AG20443 (cell line): ENCODE measurements around the gene FGFR2.
"Not testable (repeated sequence)": the region's sequence is repeated elsewhere in the genome, so short reads cannot be mapped to it uniquely, and the experiment has no call there.

Experiments
- DNase-seq: peaks from one replicate; pipeline ENCODE4 v3.0.0; 2012; ENCODE audit warnings: low spot score, mixed read lengths

The FGFR2 gene

DNA sequence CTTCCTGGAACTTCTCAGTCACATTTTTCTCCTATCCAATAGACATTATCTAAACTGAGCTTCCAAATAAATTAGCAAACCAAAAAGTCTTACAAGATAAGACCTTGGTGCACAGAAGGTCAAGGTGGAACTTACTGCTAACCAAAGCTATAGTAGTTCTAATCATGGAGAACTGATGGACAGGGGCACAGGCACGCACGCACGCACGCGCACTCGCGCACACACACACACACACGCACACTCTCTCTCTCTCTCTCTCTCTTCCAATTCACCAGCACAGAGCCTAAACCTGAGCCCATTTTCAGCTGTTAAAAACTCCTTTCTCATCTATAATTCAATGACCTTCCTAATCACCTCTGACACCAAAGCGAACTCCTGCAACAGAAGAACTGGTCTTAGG lies 7.5 kb downstream of the FGFR2 start:
- DNase-seq, result no peak

DNA sequence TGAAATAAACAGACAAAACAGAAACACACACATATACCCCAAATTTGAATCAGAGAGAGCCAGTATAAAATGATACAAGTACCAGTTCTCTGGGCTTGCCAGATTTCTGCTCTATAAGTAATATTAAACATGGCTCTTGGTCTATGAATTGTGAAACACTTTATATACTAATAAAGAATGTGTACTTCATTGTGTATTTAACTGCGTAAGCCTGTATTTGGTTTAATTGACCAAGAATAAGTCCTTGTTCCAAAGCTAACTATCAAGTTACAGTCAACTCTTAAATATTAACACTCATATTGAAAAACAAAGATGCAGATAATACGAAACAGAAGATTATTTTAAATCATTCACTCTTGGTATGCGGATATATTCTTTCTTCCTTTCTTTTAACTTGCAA lies 8.7 kb downstream of the FGFR2 start:
- DNase-seq, result no peak

- DNase-seq, result no peak
These were observed 14.4 kb downstream of the FGFR2 start for GRCh38 chr10:121583857-121584256.

GRCh38 chr10:121583258-121583657 lies 15.0 kb downstream of the FGFR2 start:
- no peak for DNase-seq

- no peak for DNase-seq
These were observed 17.7 kb downstream of the FGFR2 start for GRCh38 chr10:121580276-121581116.

DNA sequence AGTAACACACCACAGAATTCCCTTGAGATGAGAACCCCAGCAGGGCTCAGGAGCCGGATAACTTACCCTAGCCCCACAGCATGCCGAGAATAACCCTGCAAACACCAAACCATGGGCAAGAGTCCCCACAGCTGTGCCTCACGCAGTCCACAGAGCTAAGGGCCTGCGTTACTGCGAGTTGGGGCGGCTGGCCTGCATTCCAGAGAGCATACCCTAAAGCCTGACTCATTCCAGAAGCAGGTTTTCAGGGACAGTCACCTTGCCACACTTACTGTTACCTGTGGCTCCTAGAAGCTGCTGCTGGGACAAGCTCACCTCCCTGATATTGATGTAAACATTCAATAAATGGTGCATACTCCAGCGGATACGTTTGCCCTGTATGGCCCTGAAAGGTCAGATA lies 18.6 kb downstream of the FGFR2 start:
- no peak for DNase-seq

- DNase-seq, result no peak
These were observed 19.3 kb downstream of the FGFR2 start for GRCh38 chr10:121578965-121579364.

- DNase-seq, result no peak
These were observed 19.9 kb downstream of the FGFR2 start for GRCh38 chr10:121578298-121578697.

DNA sequence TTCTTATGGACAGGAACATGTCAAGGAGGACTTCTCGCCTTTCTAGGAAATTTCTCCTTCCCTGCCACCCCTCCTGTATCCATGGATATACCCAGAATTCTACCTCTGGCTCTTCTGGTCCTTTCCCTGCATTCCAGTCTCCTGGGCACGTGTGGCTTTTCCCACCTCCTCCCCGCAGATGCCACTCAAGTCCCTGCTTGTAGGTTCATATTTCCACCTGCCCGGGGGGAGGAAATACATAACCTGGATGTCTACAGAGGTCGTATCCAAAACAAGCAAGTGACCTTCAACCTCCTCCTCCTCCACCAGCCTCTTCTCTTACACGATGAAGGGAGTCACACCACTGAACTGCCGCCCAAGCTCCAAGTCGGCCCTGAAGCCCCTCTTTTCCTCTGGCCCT lies 20.7 kb downstream of the FGFR2 start:
- no peak for DNase-seq

GRCh38 chr10:121576139-121576538 lies 22.1 kb downstream of the FGFR2 start:
- no peak for DNase-seq

- no peak for DNase-seq
These were observed 23.6 kb downstream of the FGFR2 start for GRCh38 chr10:121574519-121575166.

DNA sequence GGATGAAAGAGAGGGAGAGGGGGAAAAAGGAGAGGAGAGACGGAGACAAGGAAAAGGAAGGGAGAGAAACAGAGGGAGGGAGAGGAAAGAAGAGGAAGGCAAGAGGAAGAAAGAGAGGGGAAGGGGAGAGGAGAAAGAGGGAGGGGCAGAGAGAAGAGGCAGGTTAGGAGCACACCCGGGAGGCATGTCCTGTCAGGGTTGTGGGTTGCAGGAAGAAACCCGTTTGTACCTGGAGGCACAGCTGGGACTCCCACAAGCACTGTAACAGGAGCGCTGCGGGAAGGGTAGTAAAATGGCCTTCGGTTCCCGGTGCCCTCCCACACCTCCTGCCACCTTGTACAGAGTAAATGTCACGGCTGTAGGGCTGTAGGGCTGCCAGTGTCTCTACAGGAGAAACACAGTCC lies 24.7 kb downstream of the FGFR2 start:
- no peak for DNase-seq

DNA sequence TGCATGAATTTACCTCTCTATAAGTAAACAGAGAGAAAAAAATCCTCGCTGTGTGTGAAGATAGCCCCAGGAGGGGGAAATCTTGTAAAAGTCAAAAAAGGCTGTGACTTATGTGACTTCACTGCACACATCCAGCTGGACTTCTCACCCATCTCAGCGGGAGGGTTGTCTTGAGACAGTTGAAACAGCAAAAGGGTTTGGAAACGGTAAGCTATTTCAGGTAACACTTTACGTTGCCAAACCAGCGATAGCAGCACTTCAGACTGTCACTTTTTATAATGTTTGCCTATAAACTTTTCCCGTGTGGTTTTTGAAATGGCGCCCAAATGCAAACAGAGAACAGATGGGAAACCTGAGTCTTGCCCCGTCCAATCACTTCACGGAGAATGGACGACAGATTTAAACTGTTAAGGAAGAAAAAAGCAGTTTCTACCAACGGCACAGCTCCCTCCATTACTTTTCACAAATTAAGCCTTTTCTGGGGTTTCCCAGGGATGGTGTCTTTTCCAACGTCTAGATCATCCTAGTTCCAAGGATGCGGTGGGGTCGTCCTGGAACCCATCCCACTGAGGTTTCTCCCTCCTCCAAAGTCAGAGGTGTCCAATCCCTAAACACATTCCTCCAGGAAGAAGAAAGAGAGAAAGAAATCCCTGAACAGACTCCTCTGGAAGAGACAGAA lies 25.2 kb downstream of the FGFR2 start:
- DNase-seq, result no peak

DNA sequence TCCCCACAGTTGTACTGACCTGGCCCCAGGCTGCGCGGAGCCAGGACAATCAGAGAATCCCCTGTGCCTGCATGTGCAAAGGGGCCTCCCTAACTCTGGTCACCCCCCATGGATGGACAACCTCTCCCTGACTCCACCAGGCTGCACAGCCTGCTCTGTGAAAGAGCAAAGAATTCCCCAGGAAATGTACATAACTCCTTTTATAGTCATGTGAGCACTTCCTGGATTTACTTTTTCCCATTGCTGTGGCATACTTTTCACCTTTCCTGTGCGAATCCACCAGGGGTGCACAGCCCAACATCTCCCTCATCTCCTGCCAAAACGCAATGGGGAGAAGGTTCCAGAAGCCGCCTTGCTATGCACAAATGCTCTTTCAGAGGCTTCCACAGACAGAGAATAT lies 27.9 kb downstream of the FGFR2 start:
- no peak for DNase-seq

DNA sequence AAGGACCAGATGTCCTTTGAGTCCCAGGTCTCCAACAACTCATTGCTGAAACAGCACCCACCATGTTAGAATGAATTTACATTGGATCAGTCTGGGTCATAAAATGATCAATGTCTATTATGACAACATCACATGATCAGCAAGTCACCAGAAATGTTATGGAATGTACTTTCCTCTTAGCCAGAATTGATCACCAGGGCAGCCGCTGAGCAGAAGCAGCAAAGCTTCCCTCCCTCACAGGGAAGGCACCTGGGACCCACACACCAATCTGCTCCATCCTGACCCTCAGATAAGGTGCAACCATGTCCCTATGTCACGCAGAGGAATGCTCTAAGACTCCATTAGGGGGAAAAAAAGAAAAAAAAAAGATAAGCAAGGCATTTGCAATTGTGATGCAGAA lies 30.0 kb downstream of the FGFR2 start:
- no peak for DNase-seq

- DNase-seq, result no peak
These were observed 30.7 kb downstream of the FGFR2 start for GRCh38 chr10:121567569-121567968.

DNA sequence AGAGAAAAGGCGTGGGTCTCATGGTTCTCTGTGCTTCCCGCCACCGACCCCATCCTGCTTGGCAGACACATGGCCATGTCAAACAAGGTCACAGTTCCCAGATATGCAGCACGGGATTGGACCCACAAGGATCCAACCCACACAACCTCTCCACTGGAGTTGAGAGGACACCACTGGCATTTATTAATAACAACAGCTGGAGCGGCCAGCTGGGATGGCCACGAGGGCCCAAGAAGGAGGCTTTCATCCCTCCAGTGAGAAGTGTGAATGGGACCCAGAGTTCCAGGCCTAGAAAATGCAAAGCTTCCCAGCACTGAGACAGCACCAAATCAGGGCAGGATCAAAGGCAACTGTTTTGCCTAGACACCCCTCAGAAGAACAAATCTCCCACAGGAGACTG lies 31.5 kb downstream of the FGFR2 start:
- DNase-seq, result no peak

DNA sequence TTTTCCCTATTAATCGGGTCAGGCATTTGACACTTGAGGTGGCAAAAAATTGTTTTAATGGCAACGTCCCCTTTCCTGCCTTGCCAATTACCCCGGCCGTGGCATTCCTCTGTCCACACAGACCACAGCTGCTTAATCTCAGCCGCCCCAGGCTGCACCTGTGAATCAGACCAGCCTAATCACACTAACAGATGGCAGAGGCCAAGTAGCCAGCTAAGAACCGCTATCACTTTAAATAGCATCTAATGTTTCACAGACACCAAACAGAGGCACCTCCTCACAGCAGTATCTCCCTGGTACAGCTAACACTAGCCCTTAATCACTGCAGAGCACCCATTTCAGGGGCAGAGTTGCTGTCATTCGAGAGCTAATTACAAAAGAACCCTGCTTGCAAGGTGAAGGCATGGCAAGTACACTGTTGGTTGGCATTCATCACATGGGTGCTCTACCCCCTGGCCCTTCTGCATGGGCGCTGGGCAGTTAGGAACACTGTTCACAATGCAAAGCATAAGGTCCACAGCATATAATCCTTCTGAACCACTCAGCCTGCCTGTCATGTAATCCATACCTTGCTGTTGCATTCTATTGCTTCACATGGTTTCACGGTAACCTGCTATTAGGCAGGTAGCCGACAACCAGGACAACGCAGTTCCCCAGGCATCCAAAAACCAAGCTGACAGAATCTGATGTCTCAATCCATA lies 38.8 kb downstream of the FGFR2 start:
- DNase-seq, result no peak

DNA sequence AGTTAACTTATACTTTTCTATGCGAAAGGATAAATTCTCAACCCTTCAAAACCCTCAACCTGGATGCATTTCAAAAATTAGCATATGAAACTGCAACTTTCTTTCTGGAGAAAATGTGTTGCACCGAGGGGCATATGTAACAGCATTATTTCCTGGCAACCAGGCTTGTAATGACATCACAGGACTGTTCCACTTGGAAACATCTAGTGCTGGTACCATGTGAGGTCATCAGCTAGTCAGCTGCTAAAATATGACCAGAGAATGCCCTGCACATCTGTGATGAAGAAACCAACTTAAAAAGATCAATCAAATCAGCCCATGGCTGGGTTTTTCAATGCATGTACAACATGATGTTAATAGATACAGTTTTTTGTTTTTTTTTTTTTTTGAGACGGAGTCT lies 40.0 kb downstream of the FGFR2 start:
- no peak for DNase-seq

DNA sequence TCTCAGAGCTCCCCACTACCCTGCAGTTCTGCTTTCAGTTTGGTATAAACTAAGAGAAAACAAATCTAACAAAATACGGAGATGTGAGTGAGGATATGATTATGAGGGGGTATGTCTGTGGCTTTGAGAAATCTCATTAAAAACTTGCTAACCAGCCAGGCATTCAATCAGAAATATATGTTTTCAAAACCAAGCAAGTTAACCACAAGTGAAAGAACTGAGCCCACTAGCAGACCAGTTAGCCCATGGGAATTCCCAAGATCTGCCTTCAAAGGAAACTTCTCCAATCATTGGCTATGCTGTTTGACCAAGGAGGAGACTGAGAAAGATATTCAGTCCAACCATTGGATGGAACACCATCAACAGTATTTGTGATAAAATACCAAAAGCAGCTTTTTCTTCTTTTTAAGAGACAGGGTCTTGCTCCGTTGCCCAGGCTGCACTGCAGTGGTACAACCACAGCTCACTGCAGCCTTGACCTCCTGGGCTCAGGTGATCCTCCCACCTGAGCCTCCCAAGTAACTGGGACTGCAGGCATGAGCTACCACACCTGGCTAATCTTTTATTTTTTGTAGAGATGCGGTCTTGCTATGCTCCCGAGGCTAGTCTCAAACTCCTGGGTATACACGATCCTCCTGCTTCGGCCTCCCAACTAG lies 41.2 kb downstream of the FGFR2 start:
- DNase-seq, result no peak

- DNase-seq, result no peak
These were observed 41.8 kb downstream of the FGFR2 start for GRCh38 chr10:121556455-121556854.

DNA sequence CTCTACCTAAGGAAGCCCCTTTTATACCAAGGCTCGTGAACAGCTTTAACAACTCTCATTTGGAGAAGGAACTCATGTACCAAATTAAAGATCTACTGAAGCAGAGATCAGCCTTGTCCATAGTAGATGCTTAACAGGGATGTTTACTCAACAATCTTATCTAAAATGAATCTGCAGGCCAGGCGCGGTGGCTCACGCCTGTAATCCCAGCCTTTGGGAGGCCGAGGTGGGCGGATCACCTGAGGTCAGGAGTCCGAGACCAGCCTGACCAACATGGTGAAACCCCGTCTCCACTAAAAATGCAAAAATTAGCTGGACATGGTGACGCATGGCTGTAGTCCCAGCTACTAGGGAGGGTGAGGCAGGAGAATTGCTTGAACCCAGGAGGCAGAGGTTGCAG lies 43.3 kb downstream of the FGFR2 start:
- DNase-seq, result not testable (repeated sequence)
